HUES64 (cell line): ENCODE data around the gene FAM124A.
"Not testable (repeated sequence)": the region's sequence is repeated elsewhere in the genome, so short reads cannot be mapped to it uniquely, and the experiment has no call there.

ENCODE experiments used
- H3K27ac ChIP-seq: 2 replicates; pipeline ENCODE4 v1.7.0; 2013; ENCODE audit warnings: low read depth, low read length, inconsistent platforms
- H3K27me3 ChIP-seq: 2 replicates; pipeline ENCODE4 v1.6.1; 2013; ENCODE audit warnings: mild to moderate bottlenecking, low read length; ENCODE audit not compliant: insufficient read depth
- H3K36me3 ChIP-seq: 2 replicates; pipeline ENCODE4 v1.6.1; 2013; ENCODE audit warnings: mild to moderate bottlenecking, low read length; ENCODE audit not compliant: insufficient read depth
- H3K4me1 ChIP-seq: 2 replicates; pipeline ENCODE4 v1.6.1; 2013; ENCODE audit warnings: mild to moderate bottlenecking, low read length, moderate library complexity; ENCODE audit not compliant: insufficient read depth
- H3K4me3 ChIP-seq: 2 replicates; pipeline ENCODE4 v1.5.1; 2013; ENCODE audit warnings: mild to moderate bottlenecking, low read length, moderate library complexity
- H3K9ac ChIP-seq: 2 replicates; pipeline ENCODE4 v1.6.1; 2013; ENCODE audit warnings: mild to moderate bottlenecking, low read depth, low read length
- H3K9me3 ChIP-seq: 2 replicates; pipeline ENCODE4 v1.6.1; 2013; ENCODE audit warnings: low read depth, low read length; ENCODE audit not compliant: insufficient read depth
- WGBS: fragments of 150-250, 120-280 bp; methylation state at CpG from one replicate; pipeline ENCODE4 v1.1.7; 2013; ENCODE audit warnings: missing lambda C conversion rate; 5-methylcytosine and 5-hydroxymethylcytosine counted together

Gene FAM124A

DNA sequence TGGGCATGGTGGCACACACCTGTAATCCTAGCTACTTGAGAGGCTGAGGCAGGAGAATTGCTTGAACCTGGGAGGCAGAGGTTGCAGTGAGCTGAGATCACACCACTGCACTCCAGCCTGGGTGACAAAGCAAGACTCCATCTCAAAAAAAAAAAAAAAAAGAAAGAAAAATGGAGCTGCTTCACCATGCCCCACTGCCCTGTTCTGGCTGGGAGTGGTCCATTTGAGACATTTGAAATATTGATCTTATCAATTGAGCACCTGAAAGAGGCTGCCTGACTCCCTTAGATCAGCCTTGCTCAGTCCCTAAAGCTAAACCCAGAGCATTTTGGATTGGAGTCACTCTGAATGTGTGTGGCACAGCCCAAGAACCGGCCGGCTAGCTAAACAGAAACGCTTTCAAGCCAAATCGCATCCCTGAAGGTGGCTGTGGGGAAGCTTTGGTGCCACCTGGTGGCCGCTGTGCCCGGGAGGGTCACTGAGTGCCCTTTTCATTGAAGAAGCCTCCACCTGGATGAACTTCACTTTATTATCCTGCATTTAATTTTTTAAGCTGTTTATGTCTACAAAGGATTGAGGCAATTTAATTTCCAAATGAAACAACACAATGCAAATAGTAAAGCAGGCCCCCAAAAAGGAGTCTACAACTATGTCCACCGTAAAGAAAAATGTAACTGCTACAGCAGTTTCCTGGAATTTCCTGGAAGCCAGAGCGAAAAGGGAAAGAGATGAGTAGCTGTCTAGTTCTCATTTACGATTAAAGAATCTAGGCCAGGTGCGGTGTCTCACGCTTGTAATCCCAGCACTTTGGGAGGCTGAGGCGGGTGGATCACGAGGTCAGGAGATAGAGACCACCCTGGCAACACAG is 64.2 kb downstream of the FAM124A start:
- no peak overlapping the region for H3K9ac ChIP-seq
- 0 out of 2 replicates have a peak, but pooled peaks cover 5% of the 10 kb centered on the region for H3K4me1 ChIP-seq
- H3K27ac ChIP-seq, result no peak overlapping the region
- no peak overlapping the region for H3K4me3 ChIP-seq
- peaks cover 15% of the 10 kb centered on the region for H3K36me3 ChIP-seq
- H3K9me3 ChIP-seq, result no peaks in the 10 kb centered on the region
- H3K27me3 ChIP-seq, result no peaks in the 10 kb centered on the region
- WGBS, result 49% methylated on average over 13 of the region's 13 CpGs

DNA sequence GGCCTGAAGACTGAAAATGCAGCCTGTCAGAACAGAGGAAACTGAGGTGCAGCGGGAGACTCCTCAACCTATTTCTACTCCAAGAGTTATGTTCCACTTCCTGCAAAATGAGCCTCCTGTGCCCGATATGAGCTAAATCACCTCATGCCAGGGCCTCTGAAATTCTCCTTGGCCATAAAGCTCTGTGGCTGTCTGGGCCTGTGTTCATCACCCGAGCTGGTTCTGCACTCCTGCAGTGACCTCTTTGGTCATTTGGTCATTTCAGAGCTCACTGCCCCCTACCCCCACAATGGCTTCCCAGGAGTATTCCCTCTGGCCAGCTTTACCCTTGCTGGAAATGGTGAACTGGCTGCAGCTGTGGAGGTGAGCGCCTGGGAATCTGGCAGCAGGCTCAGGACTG is 65.6 kb downstream of the FAM124A start:
- Histone ChIP-seq H3K27me3 (no peaks in the 10 kb centered on the region), H3K36me3 (peaks cover 3% of the 10 kb centered on the region; the same call in 1 of the 2 replicates), H3K4me3 (no peak overlapping the region), H3K27ac (no peak overlapping the region), H3K9me3 (no peaks in the 10 kb centered on the region), H3K4me1 (peaks cover 13% of the 10 kb centered on the region), H3K9ac (no peak overlapping the region)
- WGBS, result 90% methylated on average over 4 of the region's 4 CpGs

DNA sequence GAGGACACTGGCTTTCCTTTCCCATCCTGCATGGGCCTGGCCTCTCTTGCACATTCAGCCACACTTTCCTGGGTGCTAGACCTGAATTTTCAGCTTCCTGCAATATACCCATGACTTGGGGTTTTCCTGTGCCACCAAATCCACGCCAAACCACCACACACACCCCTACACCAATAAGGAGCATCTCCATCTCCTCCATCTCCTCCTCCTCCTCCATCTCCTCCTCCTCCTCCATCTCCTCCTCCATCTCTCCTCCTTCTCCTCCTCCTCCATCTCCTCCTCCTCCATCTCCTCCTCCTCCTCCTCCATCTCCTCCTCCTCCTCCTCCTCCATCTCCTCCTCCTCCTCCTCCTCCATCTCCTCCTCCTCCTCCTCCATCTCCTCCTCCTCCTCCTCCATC is 66.1 kb downstream of the FAM124A start:
- not testable (repeated sequence) for H3K9ac ChIP-seq, H3K4me3 ChIP-seq, H3K27me3 ChIP-seq, H3K36me3 ChIP-seq, H3K27ac ChIP-seq, H3K9me3 ChIP-seq
- 92% methylated on average over 1 of the region's 1 CpG for WGBS
- peaks cover 13% of the 10 kb centered on the region for H3K4me1 ChIP-seq

DNA sequence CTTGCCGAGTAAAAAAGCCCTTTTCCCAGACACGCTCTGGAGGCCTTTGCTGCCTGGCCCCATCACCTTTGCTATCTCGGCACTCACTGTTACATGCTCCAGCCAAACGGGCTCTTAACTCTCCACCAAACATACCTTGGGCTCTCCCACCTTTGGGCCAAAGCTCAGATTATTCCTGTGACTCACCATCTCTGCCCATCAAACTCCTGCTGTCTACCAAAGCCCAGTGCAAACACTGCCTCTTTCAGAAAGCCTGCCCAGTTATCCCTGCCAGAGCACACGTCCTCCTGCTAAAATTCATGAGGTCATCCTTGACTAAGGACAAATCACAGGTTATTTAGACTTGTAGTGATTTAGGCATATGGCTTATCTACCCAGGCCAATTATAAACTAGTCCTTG is 69.1 kb downstream of the FAM124A start:
- 82% methylated on average over 5 of the region's 5 CpGs for WGBS
- no peaks in the 10 kb centered on the region for H3K27me3 ChIP-seq
- no peaks in the 10 kb centered on the region for H3K36me3 ChIP-seq

DNA sequence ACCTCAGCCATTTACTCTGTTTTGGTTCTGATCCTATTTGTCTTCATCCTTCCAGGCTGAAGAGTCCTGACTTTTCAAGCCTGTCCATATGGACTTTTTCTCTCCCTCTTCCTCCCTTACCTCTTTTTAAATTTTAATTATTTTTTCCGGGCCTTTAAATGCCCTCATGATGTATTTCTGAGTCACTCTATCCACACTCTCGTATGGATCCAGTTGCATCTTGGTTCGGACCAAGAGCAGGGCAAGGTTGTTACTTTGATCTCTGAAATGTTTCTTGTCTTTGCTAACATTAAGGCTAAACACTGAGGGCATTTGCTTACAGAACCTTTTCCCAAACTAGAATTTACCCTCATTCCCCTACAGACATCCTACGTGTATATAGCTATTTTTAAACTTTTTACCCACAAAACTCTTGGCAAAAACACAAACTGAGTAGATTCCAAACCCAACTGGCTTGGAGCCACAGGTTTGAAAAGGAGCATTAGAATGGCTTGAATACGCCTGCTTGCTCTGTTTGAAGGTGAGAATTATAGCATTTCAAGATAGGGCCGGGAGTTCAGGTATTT is 69.9 kb downstream of the FAM124A start:
- Histone ChIP-seq H3K4me1 (peaks cover 15% of the 10 kb centered on the region), H3K9ac (no peak overlapping the region), H3K9me3 (no peaks in the 10 kb centered on the region), H3K27ac (no peak overlapping the region), H3K36me3 (no peaks in the 10 kb centered on the region), H3K4me3 (no peak overlapping the region), H3K27me3 (no peaks in the 10 kb centered on the region)
- 87% methylated on average over 6 of the region's 6 CpGs for WGBS

More for the DNA sequence above, 69.1 kb downstream of the FAM124A start:
- Histone ChIP-seq H3K9me3 (no peaks in the 10 kb centered on the region), H3K9ac (no peak overlapping the region), H3K4me1 (peaks cover 10% of the 10 kb centered on the region), H3K4me3 (no peak overlapping the region), H3K27ac (no peak overlapping the region)

DNA sequence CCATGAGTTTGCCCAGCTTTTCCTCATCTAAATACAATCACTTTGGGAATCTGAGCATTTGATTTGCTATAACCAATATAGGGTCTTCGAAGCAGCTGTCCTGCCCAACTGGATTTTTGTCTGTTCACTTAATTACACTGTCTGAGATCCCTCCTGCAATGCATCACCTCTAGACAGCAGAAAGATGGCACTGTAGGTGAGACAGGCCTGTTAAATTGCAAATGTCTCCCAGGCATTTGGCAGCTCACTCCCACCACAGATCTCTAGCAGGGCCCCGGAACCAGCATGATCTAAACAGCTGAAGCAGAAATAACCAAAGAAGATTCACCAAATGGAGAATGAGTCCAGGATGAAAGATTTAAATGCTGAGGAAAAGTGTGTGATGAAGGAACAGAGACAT is 75.4 kb downstream of the FAM124A start:
- H3K36me3 ChIP-seq, result no peaks in the 10 kb centered on the region
- no peak overlapping the region for H3K9ac ChIP-seq
- no peaks in the 10 kb centered on the region for H3K9me3 ChIP-seq
- peaks cover 24% of the 10 kb centered on the region for H3K4me1 ChIP-seq
- H3K4me3 ChIP-seq, result no peak overlapping the region
- H3K27ac ChIP-seq, result no peak overlapping the region
- no peaks in the 10 kb centered on the region for H3K27me3 ChIP-seq
- WGBS, result 98% methylated on average over 2 of the region's 2 CpGs

DNA sequence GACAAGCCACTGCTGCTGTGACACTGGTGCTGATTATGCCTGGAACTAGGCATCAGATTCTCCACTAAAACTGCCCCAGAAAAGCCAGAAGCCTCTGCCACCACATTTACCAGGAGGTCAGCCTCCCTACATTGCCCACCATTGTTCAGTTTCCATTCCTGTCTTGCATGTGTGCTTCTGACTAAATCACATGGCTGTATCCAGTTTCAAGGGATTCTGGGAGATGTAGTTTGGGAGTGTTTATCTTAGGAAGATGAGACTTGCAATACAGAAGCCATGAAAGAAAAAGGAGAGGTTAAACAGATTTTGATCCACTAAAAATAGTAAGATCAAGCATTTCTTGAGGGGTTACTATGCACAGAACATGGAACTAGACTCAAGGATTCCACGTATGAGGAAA is 76.6 kb downstream of the FAM124A start:
- no peak overlapping the region for H3K4me3 ChIP-seq
- H3K27me3 ChIP-seq, result no peaks in the 10 kb centered on the region
- no peaks in the 10 kb centered on the region for H3K9me3 ChIP-seq
- H3K4me1 ChIP-seq, result peaks cover 33% of the 10 kb centered on the region
- WGBS, result 93% methylated on average over 1 of the region's 1 CpG
- no peak overlapping the region for H3K9ac ChIP-seq
- H3K27ac ChIP-seq, result no peak overlapping the region
- H3K36me3 ChIP-seq, result no peaks in the 10 kb centered on the region

DNA sequence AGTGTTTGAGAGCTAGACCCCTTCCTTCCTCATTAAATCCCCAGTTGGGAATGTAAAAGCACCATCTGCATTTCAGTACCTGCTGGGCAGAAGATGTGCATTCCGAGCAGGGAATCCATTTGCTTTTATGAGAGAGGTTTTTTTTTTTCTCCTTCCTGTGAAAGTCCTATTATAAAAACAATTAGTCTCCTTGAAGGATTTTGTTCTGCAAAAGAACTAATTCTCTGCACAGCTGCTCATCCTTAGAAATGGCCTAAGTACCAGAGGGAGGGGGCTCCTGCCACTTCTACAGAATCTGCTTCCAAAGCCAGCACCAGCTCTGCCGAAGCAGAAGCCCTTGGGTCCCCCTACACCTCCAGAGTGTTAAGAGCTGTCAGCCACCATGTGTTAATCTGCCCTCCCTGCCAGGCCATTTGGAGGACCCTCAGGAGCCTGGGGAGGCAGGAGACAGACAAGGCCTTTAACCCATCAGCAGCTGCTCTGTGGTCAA is 80.9 kb downstream of the FAM124A start:
- H3K36me3 ChIP-seq, result no peaks in the 10 kb centered on the region
- H3K4me1 ChIP-seq, result peaks cover 43% of the 10 kb centered on the region
- peak overlapping the region; percentile 96 for H3K27ac ChIP-seq
- no peaks in the 10 kb centered on the region for H3K9me3 ChIP-seq
- no peak overlapping the region for H3K4me3 ChIP-seq
- no peaks in the 10 kb centered on the region for H3K27me3 ChIP-seq
- H3K9ac ChIP-seq, result 0 out of 2 replicates have a peak overlapping the region, but pooled peaks have one; percentile 12
- 20% methylated on average over 1 of the region's 2 CpGs for WGBS

DNA sequence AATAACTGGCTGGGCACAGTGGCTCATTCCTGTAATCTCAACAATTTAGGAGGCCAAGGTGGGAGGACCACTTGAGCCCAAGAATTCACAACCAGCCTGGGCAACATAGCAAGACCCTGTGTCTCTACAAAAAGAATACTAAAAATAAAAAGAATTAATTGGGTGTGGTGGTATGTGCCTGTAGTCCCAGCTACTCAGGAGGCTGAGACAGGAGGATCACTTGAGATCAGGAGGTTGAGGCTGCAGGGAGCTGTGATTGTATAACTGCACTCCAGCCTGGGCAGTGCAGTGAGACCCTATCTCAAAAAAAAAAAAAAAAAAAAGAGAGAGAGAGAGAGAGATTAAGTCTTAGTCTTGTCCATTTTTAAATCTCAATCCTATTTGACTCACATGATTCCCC is 81.7 kb downstream of the FAM124A start:
- H3K36me3 ChIP-seq, result no peaks in the 10 kb centered on the region
- no peak overlapping the region for H3K9ac ChIP-seq
- no peaks in the 10 kb centered on the region for H3K27me3 ChIP-seq
- H3K4me1 ChIP-seq, result peaks cover 46% of the 10 kb centered on the region
- no peak overlapping the region for H3K4me3 ChIP-seq
- H3K27ac ChIP-seq, result peak overlapping the region; percentile 96
- H3K9me3 ChIP-seq, result no peaks in the 10 kb centered on the region

DNA sequence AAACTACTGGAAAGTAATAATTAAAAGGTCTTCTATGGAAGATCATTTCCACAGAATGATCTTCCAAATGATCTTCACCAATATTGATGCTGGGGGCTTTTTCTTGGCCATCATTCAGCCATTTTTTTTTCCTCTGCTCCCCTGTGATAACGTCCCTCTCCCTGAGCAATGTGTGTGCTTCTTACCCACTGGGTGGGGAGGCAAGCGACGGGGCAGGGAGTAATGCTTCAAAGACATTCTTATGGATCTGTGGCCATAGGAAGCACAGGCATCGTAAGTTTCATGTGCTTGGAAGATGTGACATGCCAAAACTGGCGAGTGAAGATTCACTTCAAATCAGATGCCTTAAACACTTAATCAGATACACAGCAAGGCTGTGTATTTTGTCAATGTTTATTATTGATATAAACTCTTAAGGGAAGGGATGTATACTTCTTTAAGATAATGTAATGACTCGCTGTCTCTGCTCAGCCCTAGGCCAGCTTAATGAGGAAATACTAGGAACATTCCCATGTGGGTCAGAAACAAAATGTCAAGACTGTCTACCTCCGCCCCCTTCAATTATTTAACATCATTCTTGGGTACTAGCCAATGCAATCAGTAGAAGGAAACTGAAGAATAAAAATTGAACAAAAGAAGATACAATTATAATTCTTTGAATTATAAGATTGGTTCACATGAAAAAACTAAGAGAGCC is 83.2 kb downstream of the FAM124A start:
- no peak overlapping the region for H3K9ac ChIP-seq
- peak overlapping the region; percentile 96; the same call in 1 of the 2 replicates for H3K27ac ChIP-seq
- H3K9me3 ChIP-seq, result no peaks in the 10 kb centered on the region
- 60% methylated on average over 6 of the region's 7 CpGs for WGBS
- H3K4me3 ChIP-seq, result no peak overlapping the region
- H3K4me1 ChIP-seq, result peaks cover 48% of the 10 kb centered on the region
- H3K36me3 ChIP-seq, result no peaks in the 10 kb centered on the region
- H3K27me3 ChIP-seq, result no peaks in the 10 kb centered on the region

DNA sequence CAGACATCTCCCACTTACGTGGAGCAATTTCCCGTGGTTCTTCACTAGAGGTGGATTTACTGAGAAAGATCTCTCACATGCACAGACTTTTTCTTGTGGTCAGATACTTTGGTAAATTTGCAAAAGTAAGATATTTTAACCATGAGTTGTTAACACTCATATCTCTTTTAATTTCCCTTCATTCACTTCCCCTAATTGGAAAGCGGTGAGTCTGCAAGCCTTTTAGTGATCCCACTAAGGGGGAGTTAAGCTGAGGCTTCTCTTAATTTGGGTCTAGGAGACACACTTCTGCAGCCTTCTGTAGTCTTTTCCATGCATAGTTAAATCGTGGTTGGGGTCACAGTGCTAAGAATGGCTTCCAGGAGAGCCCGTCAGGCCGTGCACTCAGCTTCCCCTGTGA is 86.6 kb downstream of the FAM124A start:
- Histone ChIP-seq H3K36me3 (no peaks in the 10 kb centered on the region), H3K27ac (0 out of 2 replicates have a peak overlapping the region, but pooled peaks have one; percentile 7), H3K9me3 (no peaks in the 10 kb centered on the region), H3K9ac (no peak overlapping the region), H3K4me1 (peaks cover 37% of the 10 kb centered on the region), H3K4me3 (no peak overlapping the region), H3K27me3 (no peaks in the 10 kb centered on the region)
- 68% methylated on average over 6 of the region's 6 CpGs for WGBS
